ENCODE measurements around the gene EML4.

The EML4 gene

DNA sequence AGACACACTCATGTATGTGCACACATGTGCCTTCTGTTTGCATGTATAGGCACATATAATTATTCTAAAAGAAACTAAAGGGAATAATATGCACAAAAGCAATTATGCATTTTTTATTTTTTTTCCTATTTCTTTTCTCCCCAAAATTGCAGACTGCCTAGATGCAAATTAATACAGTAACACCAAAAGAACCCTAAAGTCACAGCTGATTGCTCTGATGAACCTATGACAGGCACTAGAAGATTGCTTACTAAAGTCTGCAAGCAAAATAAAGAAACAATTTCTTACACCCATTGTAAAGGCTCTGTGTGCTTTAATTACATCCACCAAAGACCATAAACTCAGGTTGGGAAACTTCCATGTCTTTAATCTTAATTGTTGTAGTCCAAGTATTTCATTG lies 7.7 kb upstream of the EML4 start:
- Mint-ChIP-seq H3K36me3 (ENCODE audit: low read depth) (no peaks in the 10 kb centered on the region), H3K9me3 (no peaks in the 10 kb centered on the region), H3K4me1 (peaks cover 32% of the 10 kb centered on the region), H3K4me3 (no peak overlapping the region), H3K27me3 (ENCODE audit: low read depth) (no peaks in the 10 kb centered on the region), H3K27ac (no peak overlapping the region)
- TF ChIP-seq, protein P1, sequence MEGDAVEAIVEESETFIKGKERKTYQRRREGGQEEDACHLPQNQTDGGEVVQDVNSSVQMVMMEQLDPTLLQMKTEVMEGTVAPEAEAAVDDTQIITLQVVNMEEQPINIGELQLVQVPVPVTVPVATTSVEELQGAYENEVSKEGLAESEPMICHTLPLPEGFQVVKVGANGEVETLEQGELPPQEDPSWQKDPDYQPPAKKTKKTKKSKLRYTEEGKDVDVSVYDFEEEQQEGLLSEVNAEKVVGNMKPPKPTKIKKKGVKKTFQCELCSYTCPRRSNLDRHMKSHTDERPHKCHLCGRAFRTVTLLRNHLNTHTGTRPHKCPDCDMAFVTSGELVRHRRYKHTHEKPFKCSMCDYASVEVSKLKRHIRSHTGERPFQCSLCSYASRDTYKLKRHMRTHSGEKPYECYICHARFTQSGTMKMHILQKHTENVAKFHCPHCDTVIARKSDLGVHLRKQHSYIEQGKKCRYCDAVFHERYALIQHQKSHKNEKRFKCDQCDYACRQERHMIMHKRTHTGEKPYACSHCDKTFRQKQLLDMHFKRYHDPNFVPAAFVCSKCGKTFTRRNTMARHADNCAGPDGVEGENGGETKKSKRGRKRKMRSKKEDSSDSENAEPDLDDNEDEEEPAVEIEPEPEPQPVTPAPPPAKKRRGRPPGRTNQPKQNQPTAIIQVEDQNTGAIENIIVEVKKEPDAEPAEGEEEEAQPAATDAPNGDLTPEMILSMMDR (IDR thresholded peaks at IDR 0.05; ENCODE audit: unreplicated experiment in 3 of 3) = no peak

DNA sequence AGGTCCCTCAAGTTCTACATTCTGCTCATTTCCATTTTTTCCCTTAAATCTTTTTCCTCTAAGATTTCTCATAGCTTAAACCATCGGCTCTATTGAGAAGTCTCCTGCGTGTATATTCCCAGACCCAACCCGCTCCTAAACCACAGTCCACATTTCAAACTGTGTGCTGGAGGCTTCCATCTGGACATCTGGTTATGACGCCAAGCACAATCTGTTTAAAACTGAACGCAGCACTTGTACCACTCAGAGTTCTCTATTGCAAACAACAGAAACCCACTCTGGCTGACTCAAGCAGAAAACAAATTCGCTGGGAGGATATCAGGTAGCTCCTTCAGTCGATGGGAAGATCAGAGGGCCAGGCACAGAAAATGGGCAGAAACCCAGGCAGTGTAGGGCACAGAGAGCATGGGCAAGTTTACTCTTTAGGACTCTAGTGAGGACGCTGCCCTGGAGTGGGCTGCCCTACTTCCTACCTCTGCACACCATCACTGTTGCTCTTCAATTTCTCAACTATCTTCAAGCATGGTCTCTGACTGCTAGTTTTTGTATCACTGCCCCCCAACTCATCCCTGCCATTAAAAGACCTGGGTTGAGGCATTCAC lies 5.6 kb upstream of the EML4 start:
- peak overlapping the region; percentile 35 to 79 (median 46) for H3K27ac Mint-ChIP-seq

DNA sequence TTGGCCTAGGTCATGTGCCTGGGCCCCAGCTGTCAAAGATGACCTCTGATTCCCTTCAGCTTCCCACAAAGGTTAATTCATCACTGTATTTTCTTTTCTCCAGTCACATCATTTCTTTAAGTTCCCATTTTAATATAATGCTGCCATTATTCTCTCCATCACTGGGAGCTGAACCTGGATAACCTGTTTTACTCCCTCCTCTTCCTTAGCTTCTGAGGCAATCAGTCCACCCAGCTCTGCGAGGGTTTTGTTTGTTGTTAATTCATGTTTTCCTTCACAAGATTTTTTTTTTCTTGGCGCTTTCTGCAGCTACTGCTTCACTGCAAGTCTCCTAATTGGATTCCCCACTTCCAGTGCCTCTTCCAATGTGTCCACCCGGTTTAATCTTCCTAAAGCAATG lies 5.1 kb upstream of the EML4 start:
- Mint-ChIP-seq H3K36me3 (ENCODE audit: low read depth) (no peaks in the 10 kb centered on the region), H3K4me1 (peaks cover 37% of the 10 kb centered on the region), H3K27ac (peak overlapping the region in 1 of 3 experiments; percentile 35), H3K9me3 (no peaks in the 10 kb centered on the region), H3K4me3 (no peak overlapping the region), H3K27me3 (ENCODE audit: low read depth) (no peaks in the 10 kb centered on the region)
- TF ChIP-seq, protein P1 (IDR thresholded peaks at IDR 0.05; ENCODE audit: unreplicated experiment in 3 of 3) = no peak

More for the DNA sequence above, 5.6 kb upstream of the EML4 start:
- Mint-ChIP-seq H3K4me1 (peaks cover 37% of the 10 kb centered on the region), H3K36me3 (ENCODE audit: low read depth) (no peaks in the 10 kb centered on the region), H3K9me3 (no peaks in the 10 kb centered on the region), H3K27me3 (ENCODE audit: low read depth) (no peaks in the 10 kb centered on the region), H3K4me3 (no peak overlapping the region)
- TF ChIP-seq, protein P1 (IDR thresholded peaks at IDR 0.05; ENCODE audit: unreplicated experiment in 3 of 3) = no peak

DNA sequence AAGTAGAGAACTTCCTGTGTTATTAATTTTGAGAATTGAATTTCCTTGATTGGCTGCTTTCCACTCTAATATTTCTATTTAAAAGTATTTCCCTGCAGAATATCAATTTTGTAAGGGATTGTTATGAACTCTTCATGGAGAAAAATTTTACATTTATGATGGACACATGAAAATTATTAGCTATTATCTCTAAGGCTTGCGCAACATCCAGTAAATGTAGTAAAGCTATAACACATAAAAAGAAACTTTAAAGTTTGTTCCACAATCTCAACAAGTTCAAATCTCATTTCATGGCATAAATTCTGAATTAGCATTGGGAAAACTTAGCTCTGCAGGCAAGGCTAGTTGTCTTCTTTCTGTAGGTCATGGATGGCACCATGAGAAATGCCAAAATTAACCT lies 4.2 kb upstream of the EML4 start:
- H3K27ac Mint-ChIP-seq = no peak overlapping the region
- TF ChIP-seq, protein P1 (IDR thresholded peaks at IDR 0.05; ENCODE audit: unreplicated experiment in 3 of 3) = no peak
- H3K4me1 Mint-ChIP-seq = peaks cover 37% of the 10 kb centered on the region
- no peak overlapping the region for H3K4me3 Mint-ChIP-seq
- H3K9me3 Mint-ChIP-seq = no peaks in the 10 kb centered on the region
- no peaks in the 10 kb centered on the region for H3K36me3 Mint-ChIP-seq (ENCODE audit: low read depth)
- no peaks in the 10 kb centered on the region for H3K27me3 Mint-ChIP-seq (ENCODE audit: low read depth)

DNA sequence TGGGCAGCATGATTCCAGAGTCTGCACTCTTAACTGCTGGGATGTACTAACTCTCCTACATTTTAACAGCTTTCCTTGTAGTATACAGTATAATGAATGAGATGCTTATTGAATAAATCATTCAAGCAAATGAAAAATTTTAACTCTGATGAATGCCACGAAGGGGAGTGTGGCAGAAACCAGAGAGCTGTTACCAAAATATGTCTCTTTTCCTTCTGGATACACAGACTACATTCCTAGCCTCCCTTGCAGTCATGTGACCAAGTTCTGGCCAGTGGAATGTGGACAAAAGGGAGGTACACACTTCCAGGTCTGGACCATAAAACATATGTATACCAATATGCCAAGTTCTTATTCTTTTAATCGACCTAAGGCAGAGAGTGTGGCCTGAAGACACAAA lies 1.7 kb upstream of the EML4 start:
- Mint-ChIP-seq H3K4me1 (peaks cover 39% of the 10 kb centered on the region), H3K9me3 (no peaks in the 10 kb centered on the region), H3K27me3 (ENCODE audit: low read depth) (no peaks in the 10 kb centered on the region), H3K36me3 (ENCODE audit: low read depth) (no peaks in the 10 kb centered on the region), H3K4me3 (peak overlapping the region in 2 of 3 experiments; percentile 63 to 81), H3K27ac (peak overlapping the region; percentile 53 to 70 (median 63))
- TF ChIP-seq, protein P1 (IDR thresholded peaks at IDR 0.05; ENCODE audit: unreplicated experiment in 3 of 3) = no peak

DNA sequence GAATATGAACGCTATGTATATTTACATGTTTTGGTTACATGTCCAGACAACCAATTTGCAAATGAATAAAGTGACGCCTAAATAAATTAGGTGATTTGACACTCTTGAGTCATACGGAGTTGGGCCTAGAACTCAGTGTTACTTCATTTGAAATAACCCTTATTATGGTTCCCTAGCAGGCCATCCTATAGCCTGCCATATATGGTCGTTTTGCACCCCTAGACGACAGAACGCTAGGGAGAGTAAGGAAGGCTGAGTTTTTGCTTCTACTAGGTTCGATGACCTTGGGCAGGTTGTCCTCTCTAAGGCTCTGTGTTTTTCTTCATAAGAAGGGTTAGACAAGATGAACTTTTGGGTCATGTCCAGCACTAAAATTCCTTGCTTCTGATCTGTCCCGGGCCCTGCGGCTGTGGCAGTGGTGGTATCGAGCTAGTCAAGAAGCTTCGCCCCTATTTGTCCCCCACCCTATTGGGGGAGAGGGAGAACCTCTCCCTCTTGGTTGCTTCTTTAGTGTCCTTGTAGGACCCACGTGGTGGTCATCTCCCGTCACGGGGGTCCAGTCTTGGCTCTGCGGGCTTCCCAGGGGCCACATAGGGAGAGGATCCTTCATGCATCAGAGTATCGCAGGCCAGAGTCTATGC lies 574 bp upstream of the EML4 start:
- TF ChIP-seq, protein P1 (IDR thresholded peaks at IDR 0.05; ENCODE audit: unreplicated experiment in 3 of 3) = no peak
- Mint-ChIP-seq H3K4me3 (no peak overlapping the region), H3K27me3 (ENCODE audit: low read depth) (no peaks in the 10 kb centered on the region), H3K9me3 (no peaks in the 10 kb centered on the region), H3K4me1 (peaks cover 40% of the 10 kb centered on the region), H3K36me3 (ENCODE audit: low read depth) (no peaks in the 10 kb centered on the region), H3K27ac (peak overlapping the region; percentile 30 to 87 (median 70))

Data from nephron (organoid).